NCI-H345 treated with DMSO at 0.1 percent for 48 hours (cell line): ENCODE results near the gene TBC1D1.

Experiments
- DNase-seq: peaks from one replicate; lab custom pipeline; 2025; ENCODE audit not compliant: unreplicated experiment; lab: John Stamatoyannopoulos, UW

Gene TBC1D1

GRCh38 chr4:38095691-38096090 lies 204.8 kb downstream of the TBC1D1 start:
- no peak for DNase-seq

- no peak for DNase-seq
Observed at GRCh38 chr4:38097818-38098217, 206.9 kb downstream of the TBC1D1 start.

- DNase-seq = no peak
Observed at GRCh38 chr4:38099020-38099600, 208.2 kb downstream of the TBC1D1 start.

- DNase-seq = no peak
Observed at GRCh38 chr4:38099908-38100407, 209.1 kb downstream of the TBC1D1 start.

- DNase-seq = no peak
Observed at GRCh38 chr4:38100474-38101255, 209.8 kb downstream of the TBC1D1 start.

- DNase-seq = no peak
Observed at GRCh38 chr4:38101563-38101962, 210.7 kb downstream of the TBC1D1 start.

- no peak for DNase-seq
Observed at GRCh38 chr4:38102957-38103588, 212.2 kb downstream of the TBC1D1 start.

GRCh38 chr4:38105475-38106220 lies 214.8 kb downstream of the TBC1D1 start:
- DNase-seq = peak; percentile 5

- DNase-seq = no peak
Observed at GRCh38 chr4:38106311-38106710, 215.4 kb downstream of the TBC1D1 start.

GRCh38 chr4:38106886-38107514 lies 216.1 kb downstream of the TBC1D1 start:
- no peak for DNase-seq

GRCh38 chr4:38107818-38108217 lies 216.9 kb downstream of the TBC1D1 start:
- DNase-seq = no peak

GRCh38 chr4:38109370-38109769 lies 218.5 kb downstream of the TBC1D1 start:
- no peak for DNase-seq

- DNase-seq = peak; percentile 13
Observed at GRCh38 chr4:38109896-38110295, 219.0 kb downstream of the TBC1D1 start.

- no peak for DNase-seq
Observed at GRCh38 chr4:38111024-38111423, 220.1 kb downstream of the TBC1D1 start.

GRCh38 chr4:38111717-38112116 lies 220.8 kb downstream of the TBC1D1 start:
- DNase-seq = no peak

- no peak for DNase-seq
Observed at GRCh38 chr4:38113132-38113531, 222.2 kb downstream of the TBC1D1 start.

- no peak for DNase-seq
Observed at GRCh38 chr4:38113551-38113950, 222.7 kb downstream of the TBC1D1 start.

- no peak for DNase-seq
Observed at GRCh38 chr4:38114386-38115150, 223.7 kb downstream of the TBC1D1 start.

GRCh38 chr4:38115601-38116000 lies 224.7 kb downstream of the TBC1D1 start:
- DNase-seq = no peak

GRCh38 chr4:38117591-38117990 lies 226.7 kb downstream of the TBC1D1 start:
- no peak for DNase-seq
